LNCaP clone FGC (cell line): Measurements from ENCODE around the gene PKP4.

Source experiments
- DNase-seq: peaks from one replicate; pipeline ENCODE4 v3.0.0-alpha.2; 2011; ENCODE audit warnings: low read depth
- H3K4me3 ChIP-seq: 2 replicates; pipeline ENCODE4 v1.5.1; 2011; ENCODE audit warnings: mild to moderate bottlenecking, low read depth, low read length, control low read depth
- CTCF ChIP-seq: IDR thresholded peaks from 2 replicates; pipeline ENCODE4 v1.5.1; 2012; ENCODE audit warnings: mild to moderate bottlenecking; ENCODE audit not compliant: control insufficient read depth, insufficient read depth; ENCODE audit errors: extremely low read depth

The PKP4 gene

GRCh38 chr2:158559252-158559651, 102.5 kb downstream of the PKP4 start:
- no peak for DNase-seq
- H3K4me3 ChIP-seq: no peak overlapping the region
- no peak for TF ChIP-seq CTCF

DNA sequence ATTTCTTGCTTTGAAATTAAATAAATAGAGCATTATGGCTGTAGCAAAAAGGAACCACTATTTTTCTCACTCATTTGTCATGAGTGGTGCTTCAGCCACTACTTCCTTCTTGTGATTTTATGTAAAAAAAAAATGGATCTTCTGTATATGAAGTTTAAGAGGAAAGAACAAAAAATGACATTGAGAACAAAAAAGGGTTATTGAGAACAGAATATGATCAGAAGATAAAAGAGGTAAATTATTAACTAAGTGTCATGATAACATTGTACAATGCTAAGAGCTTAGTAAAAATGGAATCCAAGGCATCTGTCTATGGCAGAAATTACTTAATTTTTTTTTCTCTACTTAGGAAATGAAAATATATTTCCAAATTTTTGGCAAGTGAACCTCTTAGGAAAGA, 103.5 kb downstream of the PKP4 start:
- TF ChIP-seq CTCF: no peak
- no peak for DNase-seq
- no peak overlapping the region for H3K4me3 ChIP-seq

DNA sequence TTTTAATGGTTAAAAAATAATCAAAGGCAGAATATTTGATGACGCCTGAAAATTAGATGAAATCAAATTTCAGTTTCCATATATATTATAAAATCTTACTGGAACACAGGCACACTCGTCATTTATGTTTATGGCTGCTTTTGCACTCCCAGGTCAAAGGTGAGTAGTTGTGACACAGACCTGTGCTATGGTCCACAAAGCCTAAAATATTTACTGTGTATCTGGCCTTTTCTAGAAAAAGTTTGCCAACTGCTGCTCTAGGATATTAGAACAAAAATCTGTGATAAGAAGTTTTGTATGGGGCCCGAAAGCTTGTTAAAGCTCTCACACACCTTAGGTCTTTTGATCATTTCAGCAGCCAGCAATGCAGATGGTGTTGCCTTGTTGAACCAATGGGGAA, 104.3 kb downstream of the PKP4 start:
- no peak overlapping the region for H3K4me3 ChIP-seq
- no peak for TF ChIP-seq CTCF
- DNase-seq: no peak

DNA sequence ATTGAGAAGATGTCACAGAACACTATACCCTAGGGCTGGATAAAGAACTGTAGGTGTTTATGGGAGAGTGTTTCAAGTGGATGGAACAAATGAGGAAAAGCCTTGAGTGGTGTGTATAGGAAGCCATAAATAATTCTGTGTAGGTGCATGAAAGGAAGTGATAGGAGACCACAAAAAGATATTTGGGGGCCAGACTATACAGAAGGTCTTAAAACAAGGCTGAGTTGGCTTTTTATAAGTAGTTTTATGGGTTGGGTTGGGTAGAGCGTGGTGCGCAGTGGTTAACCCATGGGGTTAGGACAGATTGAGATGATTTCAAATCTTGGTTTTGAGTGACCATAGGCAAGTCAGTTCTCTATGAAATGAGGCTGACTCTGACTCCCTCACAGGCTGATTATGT, 110.5 kb downstream of the PKP4 start:
- DNase-seq: no peak
- no peak overlapping the region for H3K4me3 ChIP-seq
- TF ChIP-seq CTCF: no peak

GRCh38 chr2:158569284-158569683, 112.5 kb downstream of the PKP4 start:
- no peak overlapping the region for H3K4me3 ChIP-seq
- DNase-seq: no peak

DNA sequence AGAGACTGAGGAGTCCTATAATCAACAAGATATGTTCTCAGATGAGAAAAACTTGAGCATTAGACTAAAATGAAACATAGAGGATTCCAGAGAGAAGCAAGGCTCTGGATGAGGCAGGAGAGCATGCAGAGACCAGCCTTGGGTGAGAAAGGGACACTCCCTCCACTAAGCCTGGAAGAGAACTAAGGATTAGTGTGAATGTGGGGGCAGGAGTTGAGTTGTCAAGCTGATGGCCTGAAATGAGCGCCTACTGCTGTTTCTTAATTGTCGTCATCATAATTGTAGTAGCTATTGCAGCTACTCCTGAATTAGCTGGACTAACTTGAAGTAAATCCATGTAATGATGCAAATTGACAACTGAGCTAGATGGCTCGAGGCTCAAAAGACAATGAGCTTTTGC, 114.1 kb downstream of the PKP4 start:
- H3K4me3 ChIP-seq: no peak overlapping the region
- no peak for DNase-seq
- TF ChIP-seq CTCF: no peak

More at GRCh38 chr2:158569284-158569683, 112.5 kb downstream of the PKP4 start:
- TF ChIP-seq CTCF: no peak

DNA sequence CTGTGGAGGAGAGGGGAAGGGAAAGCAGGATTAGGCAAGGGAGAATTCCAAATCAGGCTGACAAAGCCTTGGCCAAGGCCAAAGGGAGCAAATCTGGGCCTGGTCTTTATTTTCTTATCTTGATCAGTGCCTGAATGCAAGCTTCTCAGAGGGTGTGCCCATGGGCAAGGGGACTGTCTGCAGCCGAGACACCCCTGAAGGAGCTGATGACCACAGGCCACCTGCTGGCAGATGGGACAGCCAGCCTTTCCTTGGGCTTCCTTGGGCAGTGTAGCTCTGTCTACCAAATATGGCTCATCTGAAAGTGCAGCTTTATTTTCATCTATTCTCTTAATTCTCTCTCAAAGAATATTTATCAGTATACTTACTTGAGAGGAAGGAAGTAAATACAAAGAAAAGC, 117.0 kb downstream of the PKP4 start:
- DNase-seq: no peak
- H3K4me3 ChIP-seq: no peak overlapping the region
- TF ChIP-seq CTCF: no peak
